ENCODE results near the gene DHRS7C. TPM values are rescaled to one million over a fixed set of nuclear protein-coding genes. Genes with fewer than 3 reads are reported as not detected.

The DHRS7C gene
- total and polyA plus RNA-seq, 7 donors, result 0.92 TPM; not detected in 6

GRCh38 chr17:9802294-9802693 lies 10.9 kb upstream of the DHRS7C start:
- Histone ChIP-seq H3K27ac (no peak overlapping the region), H3K4me1 (no peaks in the 10 kb centered on the region), H3K9me3 (no peaks in the 10 kb centered on the region), H3K27me3 (peaks cover 0 to 6% (median 0%) of the 10 kb centered on the region in 3 donors), H3K4me3 (no peak overlapping the region), H3K36me3 (no peaks in the 10 kb centered on the region)
- 79 to 83% methylated on average over 13 of the region's 13 CpGs for WGBS, 2 donors
- intact Hi-C loops (cut with DNase I), result no loop called here
- no peak for DNase-seq
- TF ChIP-seq POLR2AphosphoS5 (IDR thresholded peaks at IDR 0.05) (no peak), CTCF (IDR thresholded peaks at IDR 0.05) (no peak), POLR2A (IDR thresholded peaks at IDR 0.05) (no peak), EP300 (IDR thresholded peaks at IDR 0.05) (no peak)

- intact Hi-C loops (cut with DNase I), result no loop called here
- Histone ChIP-seq H3K36me3 (no peaks in the 10 kb centered on the region), H3K9me3 (no peaks in the 10 kb centered on the region), H3K27ac (no peak overlapping the region), H3K27me3 (peaks cover 0 to 6% (median 0%) of the 10 kb centered on the region in 3 donors), H3K4me1 (no peaks in the 10 kb centered on the region), H3K4me3 (no peak overlapping the region)
- TF ChIP-seq POLR2A (IDR thresholded peaks at IDR 0.05) (no peak), EP300 (IDR thresholded peaks at IDR 0.05) (no peak), CTCF (IDR thresholded peaks at IDR 0.05) (no peak), POLR2AphosphoS5 (IDR thresholded peaks at IDR 0.05) (no peak)
- 65 to 69% methylated on average over 2 of the region's 2 CpGs for WGBS, 2 donors
- no peak for DNase-seq
These were observed 10.1 kb upstream of the DHRS7C start for GRCh38 chr17:9801505-9801904.

- no peaks in the 10 kb centered on the region for H3K36me3 ChIP-seq
- H3K27me3 ChIP-seq, result peaks cover 0 to 6% (median 0%) of the 10 kb centered on the region in 3 donors
- H3K4me1 ChIP-seq, result no peaks in the 10 kb centered on the region
- no peak for DNase-seq
- H3K27ac ChIP-seq, result no peak overlapping the region
- 61 to 87% methylated on average over 7 of the region's 7 CpGs for WGBS, 2 donors
- intact Hi-C loops (cut with DNase I), result no loop called here
- H3K9me3 ChIP-seq, result no peaks in the 10 kb centered on the region
- H3K4me3 ChIP-seq, result no peak overlapping the region
- TF ChIP-seq EP300 (IDR thresholded peaks at IDR 0.05) (no peak), POLR2A (IDR thresholded peaks at IDR 0.05) (no peak)
These were observed 7.3 kb upstream of the DHRS7C start for GRCh38 chr17:9798724-9799123.

- WGBS, 2 donors, result 72 to 82% methylated on average over 3 of the region's 3 CpGs
- no peaks in the 10 kb centered on the region for H3K9me3 ChIP-seq
- intact Hi-C loops (cut with DNase I), result no loop called here
- H3K36me3 ChIP-seq, result no peaks in the 10 kb centered on the region
- H3K4me3 ChIP-seq, result no peak overlapping the region
- H3K27ac ChIP-seq, result no peak overlapping the region
- no peaks in the 10 kb centered on the region for H3K4me1 ChIP-seq
- no peak for TF ChIP-seq POLR2AphosphoS5 (IDR thresholded peaks at IDR 0.05)
- no peak for TF ChIP-seq POLR2A (IDR thresholded peaks at IDR 0.05)
- no peak for TF ChIP-seq CTCF (IDR thresholded peaks at IDR 0.05)
- no peak for TF ChIP-seq EP300 (IDR thresholded peaks at IDR 0.05)
- peaks cover 0 to 6% (median 0%) of the 10 kb centered on the region in 3 donors for H3K27me3 ChIP-seq
- DNase-seq, result no peak
These were observed 6.6 kb upstream of the DHRS7C start for GRCh38 chr17:9798008-9798407.

- DNase-seq, result no peak
- no peak for TF ChIP-seq POLR2A (IDR thresholded peaks at IDR 0.05)
- TF ChIP-seq CTCF (IDR thresholded peaks at IDR 0.05), result no peak
- TF ChIP-seq POLR2AphosphoS5 (IDR thresholded peaks at IDR 0.05), result no peak
- TF ChIP-seq EP300 (IDR thresholded peaks at IDR 0.05), result no peak
- Histone ChIP-seq H3K4me1 (peaks cover 0 to 9% (median 8%) of the 10 kb centered on the region in 4 donors), H3K4me3 (no peak overlapping the region), H3K9me3 (no peaks in the 10 kb centered on the region), H3K27ac (no peak overlapping the region), H3K27me3 (no peaks in the 10 kb centered on the region), H3K36me3 (no peaks in the 10 kb centered on the region)
- intact Hi-C loops (cut with DNase I), result no loop called here
- WGBS, 2 donors, result 90 to 94% methylated on average over 15 of the region's 15 CpGs
These were observed 919 bp upstream of the DHRS7C start for GRCh38 chr17:9792181-9792840.

Data from sigmoid colon (tissue), 7 donors.